Liver (tissue), 9 donors: ENCODE measurements around the gene BNC2. TPM values are rescaled to one million over a fixed set of nuclear protein-coding genes. Genes with fewer than 3 reads are reported as not detected.

ENCODE experiments used
- DNase-seq: peaks from one replicate; pipeline ENCODE4 v3.0.0-alpha.2; 2017; ENCODE audit warnings: low spot score
- H3K27ac ChIP-seq, 2 donors: one replicate each; pipeline ENCODE4 v1.7.0; 2013; ENCODE audit warnings: inconsistent platforms in 2 of 2, low read length in 2 of 2, control low read depth in 1 of 2, low read depth in 1 of 2, mild to moderate bottlenecking in 1 of 2
- H3K27me3 ChIP-seq, 4 donors: one replicate each; pipeline versions ENCODE4 v1.6.1 to v1.7.0; 2013; ENCODE audit warnings: low read length in 3 of 4, inconsistent platforms in 1 of 4, mild to moderate bottlenecking in 1 of 4, moderate library complexity in 1 of 4; ENCODE audit not compliant: control insufficient read depth in 4 of 4, insufficient read depth in 4 of 4
- H3K36me3 ChIP-seq, 4 donors: one replicate each; pipeline versions ENCODE4 v1.6.1 to v1.7.0; 2013; ENCODE audit warnings: low read length in 3 of 4, mild to moderate bottlenecking in 3 of 4, low read depth in 1 of 4, moderate library complexity in 1 of 4; ENCODE audit not compliant: control insufficient read depth in 4 of 4, insufficient read depth in 3 of 4
- H3K4me1 ChIP-seq, 4 donors: one replicate each; pipeline versions ENCODE4 v1.6.1 to v1.7.0; 2013; ENCODE audit warnings: low read length in 3 of 4, mild to moderate bottlenecking in 3 of 4, moderate library complexity in 1 of 4; ENCODE audit not compliant: control insufficient read depth in 4 of 4, insufficient read depth in 4 of 4
- H3K4me3 ChIP-seq, 3 donors: one replicate each; pipeline versions ENCODE4 v1.6.1 to v1.7.0; 2013; ENCODE audit warnings: low read length in 3 of 3, control low read depth in 1 of 3, low read depth in 1 of 3, mild to moderate bottlenecking in 1 of 3
- H3K9ac ChIP-seq, 2 donors: one replicate each; pipeline ENCODE4 v1.7.0; 2013; ENCODE audit warnings: low read length in 2 of 2, mild to moderate bottlenecking in 2 of 2, moderate library complexity in 2 of 2, control low read depth in 1 of 2, low read depth in 1 of 2
- H3K9me3 ChIP-seq, 4 donors: one replicate each; pipeline versions ENCODE4 v1.6.1 to v1.7.0; 2013; ENCODE audit warnings: low read length in 3 of 4; ENCODE audit not compliant: control insufficient read depth in 4 of 4
- EGR1 ChIP-seq, 2 donors: IDR thresholded peaks; 2 replicates each; pipeline ENCODE4 v1.6.1; 2016 to 2018; ENCODE audit warnings: antibody characterized with exemption in 2 of 2, low read depth in 2 of 2
- FOXA1 ChIP-seq: IDR thresholded peaks from 2 replicates; pipeline ENCODE4 v1.6.1; 2016; ENCODE audit warnings: antibody characterized with exemption
- FOXA2 ChIP-seq: IDR thresholded peaks from 2 replicates; pipeline ENCODE4 v1.6.1; 2016; ENCODE audit warnings: antibody characterized with exemption
- GABPA ChIP-seq, 2 donors: IDR thresholded peaks in 1 of 2; conservative IDR thresholded peaks in 1 of 2; 2 replicates each; pipeline ENCODE4 v1.6.1; 2016; ENCODE audit warnings: antibody characterized with exemption in 2 of 2, mild to moderate bottlenecking in 1 of 2, moderate library complexity in 1 of 2
- HNF4A ChIP-seq, 2 donors: conservative IDR thresholded peaks; 2 replicates each; pipeline ENCODE4 v1.6.1; 2016; ENCODE audit warnings: antibody characterized with exemption in 2 of 2, mild to moderate bottlenecking in 2 of 2
- HNF4G ChIP-seq: IDR thresholded peaks from 2 replicates; pipeline ENCODE4 v1.6.1; 2016; ENCODE audit warnings: antibody characterized with exemption
- JUND ChIP-seq, 2 donors: IDR thresholded peaks; 2 replicates each; pipeline ENCODE4 v1.6.1; 2016; ENCODE audit warnings: antibody characterized with exemption in 2 of 2
- NR2F2 ChIP-seq: IDR thresholded peaks from 2 replicates; pipeline ENCODE4 v1.6.1; 2016; ENCODE audit warnings: antibody characterized with exemption
- RAD21 ChIP-seq, 2 donors: IDR thresholded peaks; 2 replicates each; pipeline ENCODE4 v1.6.1; 2016; ENCODE audit warnings: antibody characterized with exemption in 2 of 2, mild to moderate bottlenecking in 2 of 2
- REST ChIP-seq: IDR thresholded peaks from 2 replicates; pipeline ENCODE4 v1.6.1; 2016; ENCODE audit warnings: antibody characterized with exemption, mild to moderate bottlenecking
- RXRA ChIP-seq, 2 donors: IDR thresholded peaks; 2 replicates each; pipeline ENCODE4 v1.6.1; 2017 to 2018; ENCODE audit warnings: antibody characterized with exemption in 2 of 2, mild to moderate bottlenecking in 1 of 2
- SP1 ChIP-seq: IDR thresholded peaks from 2 replicates; pipeline ENCODE4 v1.6.1; 2018; ENCODE audit warnings: antibody characterized with exemption, mild to moderate bottlenecking
- YY1 ChIP-seq: IDR thresholded peaks from 2 replicates; pipeline ENCODE4 v1.6.1; 2016; ENCODE audit warnings: antibody characterized with exemption, mild to moderate bottlenecking
- ZBTB33 ChIP-seq: IDR thresholded peaks from 2 replicates; pipeline ENCODE4 v1.6.1; 2016; ENCODE audit warnings: antibody characterized with exemption
- WGBS: extraction: QIAGEN DNeasy Blood & Tissue Kit; methylation state at CpG from one replicate; pipeline ENCODE4 v1.1.7; 2013; 5-methylcytosine and 5-hydroxymethylcytosine counted together
- polyA plus RNA-seq, 2 donors: library from polyadenylated mRNA; stranded (reverse) in 1 of 2; unstranded in 1 of 2; fragments of 200-250 nt in 1 of 2; fragments of >200 nt in 1 of 2; fragmentation: Nextera tagmentation in 1 of 2; extraction: Ambion mirVana in 1 of 2; gene quantifications; one replicate each; pipeline versions ENCODE4 v1.2.1 to v1.2.3, GENCODE V29; 2013 to 2015
- total RNA-seq, 2 donors: library from RNA; depleted of rRNA; stranded (reverse); fragments of >200 nt; gene quantifications; one replicate each; pipeline ENCODE4 v1.2.3, GENCODE V29; 2014
- TF ChIP-seq, protein P1 (sequence below): fragments of 150-350 bp; IDR thresholded peaks from 2 replicates; pipeline ENCODE4 v1.5.1; 2017; ENCODE audit warnings: improper control_type of control experiment, low read depth, low read length; ENCODE audit not compliant: missing input control
- TF ChIP-seq, protein P2 (sequence below): IDR thresholded peaks from 2 replicates; pipeline ENCODE4 v1.6.1; 2016; ENCODE audit warnings: antibody characterized with exemption
- TF ChIP-seq, protein P3 (sequence below): IDR thresholded peaks from 2 replicates; pipeline ENCODE4 v1.6.1; 2016; ENCODE audit warnings: antibody characterized with exemption
- donor health status: healthy.
- donor health status: healthy.
- donor health status: healthy.
- donor health status: healthy.
- donor health status: healthy.

BNC2 gene
- total and polyA plus RNA-seq, 4 donors = 0.07 to 0.67 (median 0.08) TPM

GRCh38 chr9:16608906-16609305 lies 261.6 kb downstream of the BNC2 start:
- H3K4me3 ChIP-seq = no peak overlapping the region
- no peaks in the 10 kb centered on the region for H3K36me3 ChIP-seq
- TF ChIP-seq FOXA1 (no peak), FOXA2 (no peak), NR2F2 (no peak), JUND (IDR thresholded peaks at IDR 0.05) (no peak), REST (no peak), GABPA (IDR thresholded peaks at IDR 0.05 in 1 of 2, conservative IDR thresholded peaks at IDR 0.05 in 1 of 2) (no peak), RXRA (IDR thresholded peaks at IDR 0.05) (no peak)
- TF ChIP-seq, protein P1, sequence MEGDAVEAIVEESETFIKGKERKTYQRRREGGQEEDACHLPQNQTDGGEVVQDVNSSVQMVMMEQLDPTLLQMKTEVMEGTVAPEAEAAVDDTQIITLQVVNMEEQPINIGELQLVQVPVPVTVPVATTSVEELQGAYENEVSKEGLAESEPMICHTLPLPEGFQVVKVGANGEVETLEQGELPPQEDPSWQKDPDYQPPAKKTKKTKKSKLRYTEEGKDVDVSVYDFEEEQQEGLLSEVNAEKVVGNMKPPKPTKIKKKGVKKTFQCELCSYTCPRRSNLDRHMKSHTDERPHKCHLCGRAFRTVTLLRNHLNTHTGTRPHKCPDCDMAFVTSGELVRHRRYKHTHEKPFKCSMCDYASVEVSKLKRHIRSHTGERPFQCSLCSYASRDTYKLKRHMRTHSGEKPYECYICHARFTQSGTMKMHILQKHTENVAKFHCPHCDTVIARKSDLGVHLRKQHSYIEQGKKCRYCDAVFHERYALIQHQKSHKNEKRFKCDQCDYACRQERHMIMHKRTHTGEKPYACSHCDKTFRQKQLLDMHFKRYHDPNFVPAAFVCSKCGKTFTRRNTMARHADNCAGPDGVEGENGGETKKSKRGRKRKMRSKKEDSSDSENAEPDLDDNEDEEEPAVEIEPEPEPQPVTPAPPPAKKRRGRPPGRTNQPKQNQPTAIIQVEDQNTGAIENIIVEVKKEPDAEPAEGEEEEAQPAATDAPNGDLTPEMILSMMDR = no peak
- TF ChIP-seq, protein P2, sequence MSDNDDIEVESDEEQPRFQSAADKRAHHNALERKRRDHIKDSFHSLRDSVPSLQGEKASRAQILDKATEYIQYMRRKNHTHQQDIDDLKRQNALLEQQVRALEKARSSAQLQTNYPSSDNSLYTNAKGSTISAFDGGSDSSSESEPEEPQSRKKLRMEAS = no peak
- 93% methylated on average over 2 of the region's 2 CpGs for WGBS
- H3K4me1 ChIP-seq = no peaks in the 10 kb centered on the region
- H3K9ac ChIP-seq = no peak overlapping the region
- no peak overlapping the region for H3K27ac ChIP-seq
- H3K27me3 ChIP-seq = no peaks in the 10 kb centered on the region
- no peaks in the 10 kb centered on the region for H3K9me3 ChIP-seq
- DNase-seq = no peak

DNA sequence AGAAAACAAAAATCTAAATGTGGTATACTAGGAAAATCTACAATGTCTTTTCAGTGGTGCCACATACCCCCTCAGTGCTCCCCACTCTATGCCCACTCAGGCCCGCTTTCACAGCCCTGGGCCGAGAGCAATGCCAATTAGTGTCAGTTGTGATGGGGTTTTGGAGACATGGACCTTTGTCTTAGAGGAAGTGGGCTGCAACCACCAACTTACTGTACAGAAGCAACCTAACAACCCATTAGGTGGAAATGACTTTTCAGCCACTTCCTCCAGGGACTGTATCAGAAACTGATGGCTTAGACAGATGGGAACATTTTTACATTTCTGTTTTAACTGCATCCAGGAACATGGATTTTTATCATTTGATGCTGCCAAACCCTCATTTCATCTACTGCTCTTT lies 268.0 kb downstream of the BNC2 start:
- WGBS = 79% methylated on average over 2 of the region's 2 CpGs
- DNase-seq = no peak
- Histone ChIP-seq H3K9ac (no peak overlapping the region), H3K27ac (no peak overlapping the region), H3K36me3 (no peaks in the 10 kb centered on the region), H3K27me3 (no peaks in the 10 kb centered on the region), H3K4me1 (no peaks in the 10 kb centered on the region), H3K4me3 (no peak overlapping the region), H3K9me3 (no peaks in the 10 kb centered on the region)
- TF ChIP-seq REST (no peak), HNF4G (no peak), ZBTB33 (no peak), FOXA2 (no peak), GABPA (IDR thresholded peaks at IDR 0.05 in 1 of 2, conservative IDR thresholded peaks at IDR 0.05 in 1 of 2) (no peak), RAD21 (IDR thresholded peaks at IDR 0.05) (no peak), NR2F2 (no peak), RXRA (IDR thresholded peaks at IDR 0.05) (no peak), EGR1 (IDR thresholded peaks at IDR 0.05; ENCODE audit: low read depth in 2 of 2) (no peak), JUND (IDR thresholded peaks at IDR 0.05) (no peak), SP1 (no peak), YY1 (no peak), HNF4A (conservative IDR thresholded peaks at IDR 0.05) (no peak)
- TF ChIP-seq, protein P3, sequence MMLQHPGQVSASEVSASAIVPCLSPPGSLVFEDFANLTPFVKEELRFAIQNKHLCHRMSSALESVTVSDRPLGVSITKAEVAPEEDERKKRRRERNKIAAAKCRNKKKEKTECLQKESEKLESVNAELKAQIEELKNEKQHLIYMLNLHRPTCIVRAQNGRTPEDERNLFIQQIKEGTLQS = no peak
